Loucy (cell line): ENCODE measurements around the gene CHST11.

Experiments used
- H2AFZ ChIP-seq: fragments of 200-600 bp; sonication (generic); 2 replicates; pipeline ENCODE4 v1.6.0; 2016; ENCODE audit warnings: antibody characterized with exemption, mild to moderate bottlenecking, low read length, moderate library complexity
- H3F3A ChIP-seq: fragments of 200-600 bp; 2 replicates; pipeline ENCODE4 v1.6.0; 2016; ENCODE audit warnings: antibody characterized with exemption, low read depth, mild to moderate bottlenecking
- H3K27me3 ChIP-seq: fragments of 200-600 bp; sonication (generic); 2 replicates; pipeline ENCODE4 v1.6.1; 2014; ENCODE audit warnings: low read length, mild to moderate bottlenecking; ENCODE audit not compliant: insufficient read depth, poor library complexity, severe bottlenecking
- H3K36me3 ChIP-seq: fragments of 200-600 bp; sonication (generic); 2 replicates; pipeline ENCODE4 v1.6.1; 2016; ENCODE audit warnings: low read length; ENCODE audit not compliant: insufficient read depth
- H3K4me1 ChIP-seq: fragments of 200-600 bp; sonication (generic); 2 replicates; pipeline ENCODE4 v1.5.1; 2014; ENCODE audit warnings: low read length, mild to moderate bottlenecking; ENCODE audit not compliant: insufficient read depth, poor library complexity, severe bottlenecking
- H3K4me2 ChIP-seq: fragments of 200-600 bp; sonication (generic); 2 replicates; pipeline ENCODE4 v1.6.0; 2014; ENCODE audit warnings: antibody characterized with exemption, low read length, low read depth, mild to moderate bottlenecking; ENCODE audit not compliant: poor library complexity, severe bottlenecking
- H3K4me3 ChIP-seq: fragments of 200-600 bp; sonication (generic); 2 replicates; pipeline ENCODE4 v1.5.1; 2014; ENCODE audit warnings: low read length, mild to moderate bottlenecking, mixed read lengths; ENCODE audit not compliant: poor library complexity, severe bottlenecking
- H3K79me2 ChIP-seq: fragments of 200-600 bp; sonication (generic); 2 replicates; pipeline ENCODE4 v1.6.1; 2014; ENCODE audit warnings: low read length; ENCODE audit not compliant: insufficient read depth
- H3K9ac ChIP-seq: fragments of 200-600 bp; sonication (generic); 2 replicates; pipeline ENCODE4 v1.6.0; 2014; ENCODE audit warnings: mild to moderate bottlenecking, low read depth, low read length, moderate library complexity; ENCODE audit not compliant: poor library complexity, severe bottlenecking
- H3K9me2 ChIP-seq: fragments of 200-600 bp; sonication (generic); replicated peaks from 2 replicates; pipeline ENCODE4 v1.6.1; 2016; ENCODE audit warnings: low read depth, low read length, mixed read lengths
- H3K9me3 ChIP-seq: fragments of 200-600 bp; sonication (generic); 2 replicates; pipeline ENCODE4 v1.6.1; 2014; ENCODE audit warnings: mild to moderate bottlenecking, antibody characterized with exemption, low read length, low read depth; ENCODE audit not compliant: insufficient read depth
- H4K20me1 ChIP-seq: fragments of 200-600 bp; sonication (generic); 2 replicates; pipeline ENCODE4 v1.6.0; 2014; ENCODE audit warnings: antibody characterized with exemption, low read length, mild to moderate bottlenecking; ENCODE audit not compliant: insufficient read depth, poor library complexity, severe bottlenecking
- CTCF ChIP-seq: fragments of 200-600 bp; sonication (generic); conservative IDR thresholded peaks from 2 replicates; pipeline ENCODE4 v1.5.1; 2014; ENCODE audit warnings: mild to moderate bottlenecking, antibody characterized with exemption, low read length
- EZH2phosphoT487 ChIP-seq: fragments of 200-600 bp; IDR thresholded peaks from 2 replicates; pipeline ENCODE4 v1.6.1; 2018; ENCODE audit warnings: antibody characterized with exemption, mild to moderate bottlenecking, moderate library complexity, borderline replicate concordance

Gene CHST11

GRCh38 chr12:104627990-104628830 lies 171.5 kb downstream of the CHST11 start:
- no peak for TF ChIP-seq CTCF
- TF ChIP-seq EZH2phosphoT487 = no peak
- H3K36me3 ChIP-seq = peaks cover 72% of the 10 kb centered on the region; the same call in 1 of the 2 replicates

GRCh38 chr12:104628831-104629135 lies 172.0 kb downstream of the CHST11 start:
- no peaks in the 10 kb centered on the region for H3K27me3 ChIP-seq
- no peak overlapping the region for H3K9ac ChIP-seq
- H3K4me1 ChIP-seq = no peaks in the 10 kb centered on the region
- no peaks in the 10 kb centered on the region for H3F3A ChIP-seq
- H3K9me3 ChIP-seq = no peaks in the 10 kb centered on the region
- no peak overlapping the region for H2AFZ ChIP-seq
- H3K4me2 ChIP-seq = no peak overlapping the region
- TF ChIP-seq CTCF (no peak), EZH2phosphoT487 (no peak)
- H3K4me3 ChIP-seq = no peak overlapping the region
- H3K79me2 ChIP-seq = peaks cover 100% of the 10 kb centered on the region
- peaks cover 71% of the 10 kb centered on the region; the same call in 1 of the 2 replicates for H3K36me3 ChIP-seq
- no peaks in the 10 kb centered on the region for H3K9me2 ChIP-seq
- peaks cover 97% of the 10 kb centered on the region for H4K20me1 ChIP-seq

More at GRCh38 chr12:104627990-104628830, 171.5 kb downstream of the CHST11 start:
- Histone ChIP-seq H4K20me1 (peaks cover 96% of the 10 kb centered on the region), H3K27me3 (no peaks in the 10 kb centered on the region), H3K79me2 (peaks cover 100% of the 10 kb centered on the region), H3K4me2 (no peak overlapping the region), H3K9ac (no peak overlapping the region), H3K4me3 (no peak overlapping the region), H3K4me1 (no peaks in the 10 kb centered on the region), H3K9me3 (no peaks in the 10 kb centered on the region), H3K9me2 (no peaks in the 10 kb centered on the region), H2AFZ (no peak overlapping the region), H3F3A (no peaks in the 10 kb centered on the region)

GRCh38 chr12:104630230-104630670 lies 173.5 kb downstream of the CHST11 start:
- H3K9ac ChIP-seq = no peak overlapping the region
- no peak overlapping the region for H3K4me3 ChIP-seq
- no peak overlapping the region for H2AFZ ChIP-seq
- H3K79me2 ChIP-seq = peaks cover 100% of the 10 kb centered on the region
- H3K4me1 ChIP-seq = no peaks in the 10 kb centered on the region
- H3K36me3 ChIP-seq = peaks cover 72% of the 10 kb centered on the region; the same call in 1 of the 2 replicates
- no peaks in the 10 kb centered on the region for H3F3A ChIP-seq
- no peaks in the 10 kb centered on the region for H3K9me2 ChIP-seq
- no peaks in the 10 kb centered on the region for H3K9me3 ChIP-seq
- no peak for TF ChIP-seq CTCF
- TF ChIP-seq EZH2phosphoT487 = no peak
- no peak overlapping the region for H3K4me2 ChIP-seq
- H3K27me3 ChIP-seq = no peaks in the 10 kb centered on the region
- peaks cover 98% of the 10 kb centered on the region for H4K20me1 ChIP-seq
